ENCODE measurements around the gene RABGGTA.

- no peak for TF ChIP-seq POLR2A (IDR thresholded peaks at IDR 0.05)
- TF ChIP-seq, protein P1, sequence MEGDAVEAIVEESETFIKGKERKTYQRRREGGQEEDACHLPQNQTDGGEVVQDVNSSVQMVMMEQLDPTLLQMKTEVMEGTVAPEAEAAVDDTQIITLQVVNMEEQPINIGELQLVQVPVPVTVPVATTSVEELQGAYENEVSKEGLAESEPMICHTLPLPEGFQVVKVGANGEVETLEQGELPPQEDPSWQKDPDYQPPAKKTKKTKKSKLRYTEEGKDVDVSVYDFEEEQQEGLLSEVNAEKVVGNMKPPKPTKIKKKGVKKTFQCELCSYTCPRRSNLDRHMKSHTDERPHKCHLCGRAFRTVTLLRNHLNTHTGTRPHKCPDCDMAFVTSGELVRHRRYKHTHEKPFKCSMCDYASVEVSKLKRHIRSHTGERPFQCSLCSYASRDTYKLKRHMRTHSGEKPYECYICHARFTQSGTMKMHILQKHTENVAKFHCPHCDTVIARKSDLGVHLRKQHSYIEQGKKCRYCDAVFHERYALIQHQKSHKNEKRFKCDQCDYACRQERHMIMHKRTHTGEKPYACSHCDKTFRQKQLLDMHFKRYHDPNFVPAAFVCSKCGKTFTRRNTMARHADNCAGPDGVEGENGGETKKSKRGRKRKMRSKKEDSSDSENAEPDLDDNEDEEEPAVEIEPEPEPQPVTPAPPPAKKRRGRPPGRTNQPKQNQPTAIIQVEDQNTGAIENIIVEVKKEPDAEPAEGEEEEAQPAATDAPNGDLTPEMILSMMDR (IDR thresholded peaks at IDR 0.05) = no peak
Measured at GRCh38 chr14:24254630-24255392, 16.6 kb downstream of the RABGGTA start.
